ENCODE measurements around the gene TMEM119. TPM values are rescaled to one million over a fixed set of nuclear protein-coding genes. Genes with fewer than 3 reads are reported as not detected.
"Not testable (repeated sequence)": the region's sequence is repeated elsewhere in the genome, so short reads cannot be mapped to it uniquely, and the experiment has no call there.

Gene TMEM119
- total and polyA plus RNA-seq, 2 of the 8 experiments (the other 6 are each of a cell fraction or from before 2014, with no cell fraction given): 0.35 to 0.61 TPM

DNA sequence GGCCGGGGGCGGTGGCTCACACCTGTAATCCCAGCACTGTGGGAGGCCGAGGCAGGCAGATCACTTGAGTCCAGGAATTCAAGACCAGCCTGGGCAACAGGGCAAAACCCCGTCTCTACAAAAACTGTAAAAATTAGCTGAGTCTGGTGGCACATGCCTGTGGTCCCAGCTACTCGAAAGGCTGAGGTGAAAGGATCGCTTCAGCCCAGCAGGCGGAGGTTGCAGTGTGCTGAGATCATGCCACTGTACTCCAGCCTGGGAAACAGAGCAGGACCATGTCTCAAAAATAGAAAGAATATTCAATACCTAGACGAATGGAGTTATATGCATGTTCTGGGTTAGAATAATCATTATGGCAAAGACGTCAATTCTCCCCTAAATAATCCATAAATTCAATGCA lies 42.5 kb downstream of the TMEM119 start:
- not testable (repeated sequence) for H3K4ac ChIP-seq (replicated peaks; ENCODE audit: insufficient read length, low read depth, low read length); H4K5ac ChIP-seq (ENCODE audit: insufficient read length, low read depth, low read length); H2AK5ac ChIP-seq (ENCODE audit: low read depth, low read length); H3K79me1 ChIP-seq (ENCODE audit: low read depth, low read length); H3K14ac ChIP-seq (ENCODE audit: insufficient read length); H3K18ac ChIP-seq (ENCODE audit: extremely low read depth, low read length); H4K8ac ChIP-seq (ENCODE audit: extremely low read depth, insufficient read depth, low read length); H2AFZ ChIP-seq (ENCODE audit: low read length); H3K23me2 ChIP-seq (ENCODE audit: low read depth, low read length); H3K4me3 ChIP-seq (ENCODE audit: extremely low read depth in 1 of 4, insufficient read depth in 2 of 4, low read depth in 3 of 4, low read length in 4 of 4); H3K27ac ChIP-seq (ENCODE audit: low read depth, low read length); H2BK20ac ChIP-seq (ENCODE audit: low read length); FAIRE-seq; DNase-seq (ENCODE audit: low read depth in 1 of 2, low spot score in 2 of 2); H2BK12ac ChIP-seq (ENCODE audit: low read depth, low read length); H2BK15ac ChIP-seq (ENCODE audit: low read length); H3K56ac ChIP-seq (replicated peaks; ENCODE audit: insufficient read length, low read depth, low read length); H3K4me2 ChIP-seq (ENCODE audit: insufficient read depth in 1 of 2, low read depth in 2 of 2, low read length in 2 of 2); H3K9ac ChIP-seq (replicated peaks in 1 of 4; ENCODE audit: extremely low read depth in 1 of 4, low read depth in 3 of 4, low read length in 3 of 4); H2BK120ac ChIP-seq (replicated peaks; ENCODE audit: low read depth, low read length); H3K27me3 ChIP-seq (replicated peaks in 1 of 4; ENCODE audit: control insufficient read depth in 3 of 4, extremely low read depth in 1 of 4, insufficient read depth in 3 of 4, low read length in 3 of 4); H3K23ac ChIP-seq (ENCODE audit: insufficient read length); H3K9me3 ChIP-seq (ENCODE audit: insufficient read depth in 2 of 2, low read depth in 1 of 2, low read length in 1 of 2); H4K91ac ChIP-seq (replicated peaks; ENCODE audit: insufficient read length, low read length); H2BK5ac ChIP-seq (ENCODE audit: low read depth, low read length); H3K4me1 ChIP-seq (replicated peaks in 1 of 4; ENCODE audit: control insufficient read depth in 3 of 4, insufficient read depth in 4 of 4, low read length in 3 of 4)
- Histone ChIP-seq H3K36me3 (ENCODE audit: control insufficient read depth in 2 of 4, insufficient read depth in 4 of 4, low read length in 3 of 4) (peaks cover 0 to 21% (median 1%) of the 10 kb centered on the region in 4 experiments; a peak in 4 of 8 replicates), H3K79me2 (ENCODE audit: control insufficient read depth in 1 of 2, insufficient read depth in 2 of 2, low read length in 2 of 2) (peaks cover 53 to 99% of the 10 kb centered on the region in 2 experiments), H4K20me1 (replicated peaks in 1 of 2; ENCODE audit: control insufficient read depth in 1 of 2, insufficient read depth in 2 of 2, low read length in 2 of 2) (peaks cover 21 to 24% of the 10 kb centered on the region in 2 experiments)
- ChIA-PET POLR2A (ENCODE audit: partially characterized antibody) (interaction anchor here (0.6 to 1.1 kb wide), 2 partner anchors 15 to 545 kb away, joined by 3 to 4 read pairs; no protein-coding TSS in a partner anchor), CTCF (ENCODE audit: partially characterized antibody) (interaction anchor here (0.7 to 24.3 kb wide), 2 partner anchors 19 to 58 kb away, joined by 3 to 523 read pairs; no protein-coding TSS in a partner anchor)
- WGBS, 2 experiments (ENCODE audit: extremely low coverage in 1 of 2, insufficient coverage in 1 of 2, insufficient read length in 1 of 2, insufficient replicate concordance in 2 of 2, low coverage in 1 of 2, low lambda C conversion rate in 2 of 2, missing lambda C conversion rate in 1 of 2): 93% methylated on average over 9 of the region's 9 CpGs; no CpG with 5 or more reads in 1 of the 2 experiments
